Islet of Langerhans (tissue), 1 donor: ENCODE measurements around the gene SLC25A13.
"Not testable (repeated sequence)": the region's sequence is repeated elsewhere in the genome, so short reads cannot be mapped to it uniquely, and the experiment has no call there.

ENCODE experiments used
- FAIRE-seq: peaks from one replicate; lab custom pipeline; 2011; peaks lifted over from hg19 to GRCh38; lab: Jason Lieb, UNC

Gene SLC25A13

GRCh38 chr7:96321658-96322372 is at the start of gene SLC25A13:
SLC25A13 (minus strand) TSS chr7:96322098; CDS start chr7:96321956, 142 bp downstream.
- FAIRE-seq: no peak

- not testable (repeated sequence) for FAIRE-seq
Observed at GRCh38 chr7:96365916-96366315, 44.0 kb upstream of the SLC25A13 start.

GRCh38 chr7:96361116-96361857 is 39.4 kb upstream of the SLC25A13 start:
- no peak for FAIRE-seq

GRCh38 chr7:96359876-96360275 is 38.0 kb upstream of the SLC25A13 start:
- FAIRE-seq: no peak

GRCh38 chr7:96358236-96358971 is 36.5 kb upstream of the SLC25A13 start:
- FAIRE-seq: not testable (repeated sequence)

GRCh38 chr7:96355990-96356506 is 34.1 kb upstream of the SLC25A13 start:
- no peak for FAIRE-seq

- FAIRE-seq: no peak
Observed at GRCh38 chr7:96354881-96355280, 33.0 kb upstream of the SLC25A13 start.

- FAIRE-seq: no peak
Observed at GRCh38 chr7:96349572-96349971, 27.7 kb upstream of the SLC25A13 start.

GRCh38 chr7:96347471-96347870 is 25.6 kb upstream of the SLC25A13 start:
- no peak for FAIRE-seq

GRCh38 chr7:96346293-96346953 is 24.5 kb upstream of the SLC25A13 start:
- FAIRE-seq: no peak

- no peak for FAIRE-seq
Observed at GRCh38 chr7:96344236-96344635, 22.3 kb upstream of the SLC25A13 start.

- FAIRE-seq: no peak
Observed at GRCh38 chr7:96342049-96342448, 20.2 kb upstream of the SLC25A13 start.

- FAIRE-seq: no peak
Observed at GRCh38 chr7:96337519-96337918, 15.6 kb upstream of the SLC25A13 start.

- no peak for FAIRE-seq
Observed at GRCh38 chr7:96332325-96332724, 10.4 kb upstream of the SLC25A13 start.

- FAIRE-seq: no peak
Observed at GRCh38 chr7:96331775-96332174, 9.9 kb upstream of the SLC25A13 start.

GRCh38 chr7:96331233-96331632 is 9.3 kb upstream of the SLC25A13 start:
- no peak for FAIRE-seq

GRCh38 chr7:96330193-96330592 is 8.3 kb upstream of the SLC25A13 start:
- no peak for FAIRE-seq

GRCh38 chr7:96329241-96329640 is 7.3 kb upstream of the SLC25A13 start:
- FAIRE-seq: no peak

GRCh38 chr7:96328016-96328415 is 6.1 kb upstream of the SLC25A13 start:
- no peak for FAIRE-seq

- no peak for FAIRE-seq
Observed at GRCh38 chr7:96327429-96327828, 5.5 kb upstream of the SLC25A13 start.

GRCh38 chr7:96326752-96327151 is 4.9 kb upstream of the SLC25A13 start:
- FAIRE-seq: not testable (repeated sequence)

- FAIRE-seq: no peak
Observed at GRCh38 chr7:96322847-96323461, 1.1 kb upstream of the SLC25A13 start.
